Left ventricle myocardium inferior (tissue), 1 donor: Measurements from ENCODE around the gene GPR179. TPM values are rescaled to one million over a fixed set of nuclear protein-coding genes. Genes with fewer than 3 reads are reported as not detected.

Experiments used
- DNase-seq: peaks from one replicate; pipeline ENCODE4 v3.0.0-alpha.2; 2020
- H3K27ac ChIP-seq: fragments of 200-600 bp; replicated peaks from 2 replicates; pipeline ENCODE4 v1.8.0; 2021
- H3K27me3 ChIP-seq: fragments of 200-600 bp; 2 replicates; pipeline ENCODE4 v1.8.0; 2021; ENCODE audit warnings: low read depth
- H3K36me3 ChIP-seq: fragments of 200-600 bp; 2 replicates; pipeline ENCODE4 v1.8.0; 2021
- H3K4me1 ChIP-seq: fragments of 200-600 bp; 2 replicates; pipeline ENCODE4 v1.8.0; 2021
- H3K4me3 ChIP-seq: fragments of 200-600 bp; 2 replicates; pipeline ENCODE4 v1.8.0; 2021; ENCODE audit warnings: mild to moderate bottlenecking, moderate library complexity
- H3K9me3 ChIP-seq: fragments of 200-600 bp; replicated peaks from 2 replicates; pipeline ENCODE4 v1.8.0; 2021
- CTCF ChIP-seq: fragments of 200-600 bp; IDR thresholded peaks from 2 replicates; pipeline ENCODE4 v1.8.0; 2021; ENCODE audit warnings: antibody characterized with exemption, mild to moderate bottlenecking, borderline replicate concordance
- intact Hi-C: fragments of 100-400 bp; cut with micrococcal nuclease; formaldehyde crosslinking; loops from one replicate; pipeline ENCODE4 v1.11.0; 2022
- long read RNA-seq: library from polyadenylated mRNA; unstranded; transcript quantifications from one replicate; pipeline ENCODE4 v2.0.0, GENCODE V29; 2021
- total RNA-seq: library from RNA; stranded (reverse); fragmentation: NEBNext Ultra II Directional; extraction: Animal tissue kit (Norgen Biotek cat#: 25700); gene quantifications from one replicate; pipeline ENCODE4 v1.2.1, GENCODE V29; 2021
- donor health status: DM: no; HTN: yes; CAD: no; lungs with severe emphysema.

GPR179 gene, protein sequence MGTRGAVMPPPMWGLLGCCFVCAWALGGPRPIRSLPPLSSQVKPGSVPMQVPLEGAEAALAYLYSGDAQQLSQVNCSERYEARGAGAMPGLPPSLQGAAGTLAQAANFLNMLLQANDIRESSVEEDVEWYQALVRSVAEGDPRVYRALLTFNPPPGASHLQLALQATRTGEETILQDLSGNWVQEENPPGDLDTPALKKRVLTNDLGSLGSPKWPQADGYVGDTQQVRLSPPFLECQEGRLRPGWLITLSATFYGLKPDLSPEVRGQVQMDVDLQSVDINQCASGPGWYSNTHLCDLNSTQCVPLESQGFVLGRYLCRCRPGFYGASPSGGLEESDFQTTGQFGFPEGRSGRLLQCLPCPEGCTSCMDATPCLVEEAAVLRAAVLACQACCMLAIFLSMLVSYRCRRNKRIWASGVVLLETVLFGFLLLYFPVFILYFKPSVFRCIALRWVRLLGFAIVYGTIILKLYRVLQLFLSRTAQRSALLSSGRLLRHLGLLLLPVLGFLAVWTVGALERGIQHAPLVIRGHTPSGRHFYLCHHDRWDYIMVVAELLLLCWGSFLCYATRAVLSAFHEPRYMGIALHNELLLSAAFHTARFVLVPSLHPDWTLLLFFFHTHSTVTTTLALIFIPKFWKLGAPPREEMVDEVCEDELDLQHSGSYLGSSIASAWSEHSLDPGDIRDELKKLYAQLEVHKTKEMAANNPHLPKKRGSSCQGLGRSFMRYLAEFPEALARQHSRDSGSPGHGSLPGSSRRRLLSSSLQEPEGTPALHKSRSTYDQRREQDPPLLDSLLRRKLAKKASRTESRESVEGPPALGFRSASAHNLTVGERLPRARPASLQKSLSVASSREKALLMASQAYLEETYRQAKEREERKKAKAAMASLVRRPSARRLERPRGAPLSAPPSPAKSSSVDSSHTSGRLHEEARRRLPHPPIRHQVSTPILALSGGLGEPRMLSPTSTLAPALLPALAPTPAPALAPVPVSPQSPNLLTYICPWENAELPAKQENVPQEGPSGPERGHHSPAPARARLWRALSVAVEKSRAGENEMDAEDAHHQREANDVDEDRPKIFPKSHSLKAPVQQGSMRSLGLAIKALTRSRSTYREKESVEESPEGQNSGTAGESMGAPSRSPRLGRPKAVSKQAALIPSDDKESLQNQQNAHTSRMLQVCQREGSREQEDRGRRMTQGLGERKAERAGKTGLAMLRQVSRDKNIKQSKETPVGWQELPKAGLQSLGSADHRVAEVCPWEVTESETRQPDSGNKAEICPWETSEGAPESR (N-terminal part only)
- total RNA-seq: 0.05 TPM
- long read RNA-seq: 0 reads

- TF ChIP-seq CTCF: no peak
- H3K27ac ChIP-seq: no peak within 1 kb of the TSS
- no peak for DNase-seq
- no peaks in the 10 kb centered on the region for H3K9me3 ChIP-seq
- no peak within 1 kb of the TSS for H3K4me3 ChIP-seq
- intact Hi-C loops: no loop called here
- H3K36me3 ChIP-seq: no peaks in the 10 kb centered on the region
- peaks cover 15% of the 10 kb centered on the region for H3K27me3 ChIP-seq
- H3K4me1 ChIP-seq: peaks cover 9% of the 10 kb centered on the region
Observed at GRCh38 chr17:38343608-38344419, at the start of gene GPR179. Gene GPR179, minus strand, starts transcription at chr17:38343956. Its CDS starts 167 bp downstream, at chr17:38343789.

DNA sequence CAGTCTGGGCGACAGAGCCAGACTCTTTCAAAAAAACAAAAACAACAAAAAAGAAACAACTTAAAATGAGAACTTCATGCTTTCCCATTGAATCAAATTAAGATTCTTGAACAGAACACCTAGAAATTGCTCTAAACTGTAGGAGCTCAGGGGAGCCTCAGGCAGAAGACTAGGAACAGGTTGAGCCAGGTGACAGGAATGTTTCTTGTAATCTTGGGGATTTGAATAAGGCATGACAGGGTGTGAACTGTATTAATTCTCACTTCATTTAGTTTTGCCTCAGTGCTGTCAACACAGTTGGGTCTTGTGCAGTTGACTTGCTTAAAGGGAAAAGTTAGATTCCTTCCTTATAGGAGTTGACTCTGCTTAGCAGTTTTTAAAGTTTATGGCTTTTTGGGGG, 35.7 kb upstream of the GPR179 start:
- DNase-seq: no peak
- H3K4me3 ChIP-seq: no peak overlapping the region
- no peak for TF ChIP-seq CTCF
- no peaks in the 10 kb centered on the region for H3K9me3 ChIP-seq
- H3K36me3 ChIP-seq: peaks cover 70% of the 10 kb centered on the region
- H3K27me3 ChIP-seq: no peaks in the 10 kb centered on the region
- H3K27ac ChIP-seq: no peak overlapping the region
- peaks cover 4% of the 10 kb centered on the region for H3K4me1 ChIP-seq
- intact Hi-C loops: no loop called here

DNA sequence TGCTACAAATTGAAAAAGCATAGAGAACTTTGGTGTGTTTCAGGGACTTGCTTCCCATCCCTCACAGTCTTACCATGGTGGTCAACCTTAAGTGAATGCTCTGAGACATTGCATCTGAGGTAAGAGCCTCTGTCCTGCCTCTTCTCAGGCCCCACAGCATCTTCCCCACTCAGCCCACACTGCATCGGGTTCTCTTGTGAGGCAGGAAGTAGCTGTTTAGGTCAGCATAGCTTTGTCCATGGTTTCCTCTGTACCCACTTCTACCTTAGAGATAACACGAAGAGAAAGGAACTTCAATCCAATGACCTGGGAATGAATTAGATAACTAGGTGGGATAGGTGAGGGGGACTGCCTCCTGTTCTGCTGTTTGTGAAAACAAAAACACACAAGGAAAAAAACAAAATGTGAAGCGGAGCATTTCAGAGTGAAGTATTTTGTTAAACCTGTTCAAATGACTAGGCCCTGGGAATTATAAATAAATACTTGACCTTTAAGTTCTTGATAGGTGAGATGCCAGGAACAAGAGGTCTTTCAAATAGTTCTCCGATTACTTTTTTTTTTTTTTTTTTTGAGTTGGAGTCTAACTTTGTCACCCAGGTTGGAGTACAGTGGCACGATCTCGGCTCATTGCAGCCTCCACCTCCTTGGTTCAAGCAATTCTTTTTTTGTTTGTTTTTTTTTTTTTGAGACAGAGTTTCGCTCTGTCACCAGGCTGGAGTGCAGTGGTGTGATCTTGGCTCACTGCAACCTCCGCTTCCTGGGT, 25.5 kb upstream of the GPR179 start:
- intact Hi-C loops: no loop called here
- no peaks in the 10 kb centered on the region for H3K27me3 ChIP-seq
- no peaks in the 10 kb centered on the region for H3K9me3 ChIP-seq
- DNase-seq: no peak
- no peak overlapping the region for H3K27ac ChIP-seq
- H3K4me1 ChIP-seq: peaks cover 11% of the 10 kb centered on the region
- no peak overlapping the region for H3K4me3 ChIP-seq
- H3K36me3 ChIP-seq: peaks cover 96% of the 10 kb centered on the region
- TF ChIP-seq CTCF: no peak

DNA sequence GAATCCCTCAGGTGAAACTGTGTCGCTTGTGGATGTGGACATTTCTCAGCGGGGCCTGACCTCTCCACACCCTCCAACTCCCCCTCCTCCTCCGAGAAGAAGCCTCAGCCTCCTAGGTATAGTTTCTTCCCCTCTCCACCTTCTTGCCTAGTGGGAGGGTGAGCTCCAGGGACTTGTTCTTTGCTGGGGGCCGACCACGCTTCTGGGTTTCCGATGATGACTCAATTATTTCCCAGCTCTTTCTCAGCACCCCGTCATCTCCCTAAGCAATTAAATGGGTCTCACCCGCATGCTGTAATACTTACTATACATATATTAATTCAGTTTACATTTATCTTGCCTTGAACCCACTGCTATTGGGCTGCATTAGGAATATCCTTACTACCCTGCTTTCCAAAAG, 21.0 kb upstream of the GPR179 start:
- Histone ChIP-seq H3K27ac (no peak overlapping the region), H3K4me3 (no peak overlapping the region), H3K36me3 (peaks cover 65% of the 10 kb centered on the region), H3K27me3 (no peaks in the 10 kb centered on the region), H3K4me1 (peaks cover 30% of the 10 kb centered on the region), H3K9me3 (no peaks in the 10 kb centered on the region)
- intact Hi-C loops: no loop called here
- DNase-seq: no peak
- TF ChIP-seq CTCF: no peak
